ENCODE measurements around the gene PER3.
A peak's percentile ranks its signal among the peaks of the same experiment; 100 is the strongest.

Gene PER3

GRCh38 chr1:7893529-7894180 is 109.6 kb downstream of the PER3 start:
- no peak overlapping the region for H3K4me3 ChIP-seq (ENCODE audit: low read depth, low read length)
- in situ Hi-C loops (cut with HindIII; ENCODE audit: low sequenced_read_pairs), result no loop called here
- peak; percentile 89 for DNase-seq (ENCODE audit: low read depth)
- no peak for TF ChIP-seq CTCF (IDR thresholded peaks at IDR 0.05; ENCODE audit: low read depth, low read length, missing control alignments)

Measured in astrocyte of the cerebellum (primary cell).